ENCODE measurements around the gene CACNA1C. TPM values are rescaled to one million over a fixed set of nuclear protein-coding genes. Genes with fewer than 3 reads are reported as not detected.

CACNA1C gene
- total RNA-seq, 2 experiments from 2014 or later = 0.69 to 1.4 TPM

- Histone ChIP-seq H3K4me2 (ENCODE audit: low read length) (no peak overlapping the region), H4K20me1 (ENCODE audit: insufficient read depth, low read length) (no peaks in the 10 kb centered on the region), H3K4me1 (ENCODE audit: insufficient read depth, low read length, poor library complexity, severe bottlenecking) (peaks cover 31% of the 10 kb centered on the region), H3K27ac (ENCODE audit: low read depth, low read length, poor library complexity, severe bottlenecking) (no peak overlapping the region), H3K36me3 (ENCODE audit: insufficient read depth, low read length) (no peaks in the 10 kb centered on the region), H2AFZ (ENCODE audit: low read length) (no peak overlapping the region), H3K9me2 (ENCODE audit: insufficient read depth, low read length) (no peaks in the 10 kb centered on the region), H3K79me2 (ENCODE audit: insufficient read depth, low read depth, low read length) (no peaks in the 10 kb centered on the region), H3K9me3 (ENCODE audit: low read length) (no peaks in the 10 kb centered on the region), H3K4me3 (ENCODE audit: low read depth, low read length, poor library complexity, severe bottlenecking) (no peak overlapping the region)
- no TSS peak for BruUV-seq (replicated peaks)
- DNase-seq (ENCODE audit: low spot score) = no peak
- intact Hi-C loops (cut with micrococcal nuclease; ENCODE audit: unreplicated experiment) = loop anchor here (10.0 kb wide), 1 partner anchor 494 kb away; no protein-coding TSS in a partner anchor
- TF ChIP-seq EZH2phosphoT487 (IDR thresholded peaks at IDR 0.05; ENCODE audit: borderline replicate concordance, low read depth, low read length) (no peak), CTCF (conservative IDR thresholded peaks at IDR 0.05; ENCODE audit: low read length) (no peak)
- ChIA-PET CTCF (ENCODE audit: unreplicated experiment) (interaction anchor here (1.1 kb wide), 1 partner anchor 231 kb away, joined by 3 read pairs; no protein-coding TSS in a partner anchor), POLR2A (no interaction called here)
These were observed 235.7 kb downstream of the CACNA1C start for GRCh38 chr12:2288471-2288870.

GRCh38 chr12:2288875-2289274 is 236.1 kb downstream of the CACNA1C start:
- intact Hi-C loops (cut with micrococcal nuclease; ENCODE audit: unreplicated experiment) = loop anchor here (10.0 kb wide), 1 partner anchor 494 kb away; no protein-coding TSS in a partner anchor
- H3K4me2 ChIP-seq (ENCODE audit: low read length) = no peak overlapping the region
- H3K9me2 ChIP-seq (ENCODE audit: insufficient read depth, low read length) = no peaks in the 10 kb centered on the region
- no peaks in the 10 kb centered on the region for H3K36me3 ChIP-seq (ENCODE audit: insufficient read depth, low read length)
- no TSS peak for BruUV-seq (replicated peaks)
- no peaks in the 10 kb centered on the region for H4K20me1 ChIP-seq (ENCODE audit: insufficient read depth, low read length)
- no peaks in the 10 kb centered on the region for H3K79me2 ChIP-seq (ENCODE audit: insufficient read depth, low read depth, low read length)
- no peak overlapping the region for H3K4me3 ChIP-seq (ENCODE audit: low read depth, low read length, poor library complexity, severe bottlenecking)
- CTCF ChIA-PET (ENCODE audit: unreplicated experiment) = no interaction called here
- peaks cover 27% of the 10 kb centered on the region for H3K4me1 ChIP-seq (ENCODE audit: insufficient read depth, low read length, poor library complexity, severe bottlenecking)
- no peak overlapping the region for H3K27ac ChIP-seq (ENCODE audit: low read depth, low read length, poor library complexity, severe bottlenecking)
- H2AFZ ChIP-seq (ENCODE audit: low read length) = no peak overlapping the region
- POLR2A ChIA-PET = no interaction called here
- DNase-seq (ENCODE audit: low spot score) = no peak
- H3K9me3 ChIP-seq (ENCODE audit: low read length) = no peaks in the 10 kb centered on the region
- TF ChIP-seq CTCF (conservative IDR thresholded peaks at IDR 0.05; ENCODE audit: low read length) (no peak), EZH2phosphoT487 (IDR thresholded peaks at IDR 0.05; ENCODE audit: borderline replicate concordance, low read depth, low read length) (no peak)

GRCh38 chr12:2289525-2289924 is 236.7 kb downstream of the CACNA1C start:
- no peak overlapping the region for H3K4me2 ChIP-seq (ENCODE audit: low read length)
- ChIA-PET CTCF (ENCODE audit: unreplicated experiment) (interaction anchor here (0.6 kb wide), 1 partner anchor 131 kb away, joined by 3 read pairs; no protein-coding TSS in a partner anchor), POLR2A (no interaction called here)
- H2AFZ ChIP-seq (ENCODE audit: low read length) = no peak overlapping the region
- H3K27ac ChIP-seq (ENCODE audit: low read depth, low read length, poor library complexity, severe bottlenecking) = no peak overlapping the region
- no peaks in the 10 kb centered on the region for H3K9me2 ChIP-seq (ENCODE audit: insufficient read depth, low read length)
- no peaks in the 10 kb centered on the region for H3K9me3 ChIP-seq (ENCODE audit: low read length)
- H3K79me2 ChIP-seq (ENCODE audit: insufficient read depth, low read depth, low read length) = no peaks in the 10 kb centered on the region
- BruUV-seq (replicated peaks) = no TSS peak
- H3K4me3 ChIP-seq (ENCODE audit: low read depth, low read length, poor library complexity, severe bottlenecking) = no peak overlapping the region
- H3K4me1 ChIP-seq (ENCODE audit: insufficient read depth, low read length, poor library complexity, severe bottlenecking) = peaks cover 20% of the 10 kb centered on the region
- no peaks in the 10 kb centered on the region for H3K36me3 ChIP-seq (ENCODE audit: insufficient read depth, low read length)
- no peak for DNase-seq (ENCODE audit: low spot score)
- intact Hi-C loops (cut with micrococcal nuclease; ENCODE audit: unreplicated experiment) = loop anchor here (10.0 kb wide), 1 partner anchor 495 kb away; no protein-coding TSS in a partner anchor
- TF ChIP-seq CTCF (conservative IDR thresholded peaks at IDR 0.05; ENCODE audit: low read length) = no peak
- no peak for TF ChIP-seq EZH2phosphoT487 (IDR thresholded peaks at IDR 0.05; ENCODE audit: borderline replicate concordance, low read depth, low read length)
- H4K20me1 ChIP-seq (ENCODE audit: insufficient read depth, low read length) = no peaks in the 10 kb centered on the region
